GM12872 (cell line): ENCODE data around the gene EVA1C.

ENCODE experiments used
- CTCF ChIP-seq: IDR thresholded peaks from 3 replicates; pipeline ENCODE4 v1.5.1; 2011; ENCODE audit warnings: low read depth, mild to moderate bottlenecking, low read length, moderate library complexity; ENCODE audit not compliant: insufficient read depth

EVA1C gene

DNA sequence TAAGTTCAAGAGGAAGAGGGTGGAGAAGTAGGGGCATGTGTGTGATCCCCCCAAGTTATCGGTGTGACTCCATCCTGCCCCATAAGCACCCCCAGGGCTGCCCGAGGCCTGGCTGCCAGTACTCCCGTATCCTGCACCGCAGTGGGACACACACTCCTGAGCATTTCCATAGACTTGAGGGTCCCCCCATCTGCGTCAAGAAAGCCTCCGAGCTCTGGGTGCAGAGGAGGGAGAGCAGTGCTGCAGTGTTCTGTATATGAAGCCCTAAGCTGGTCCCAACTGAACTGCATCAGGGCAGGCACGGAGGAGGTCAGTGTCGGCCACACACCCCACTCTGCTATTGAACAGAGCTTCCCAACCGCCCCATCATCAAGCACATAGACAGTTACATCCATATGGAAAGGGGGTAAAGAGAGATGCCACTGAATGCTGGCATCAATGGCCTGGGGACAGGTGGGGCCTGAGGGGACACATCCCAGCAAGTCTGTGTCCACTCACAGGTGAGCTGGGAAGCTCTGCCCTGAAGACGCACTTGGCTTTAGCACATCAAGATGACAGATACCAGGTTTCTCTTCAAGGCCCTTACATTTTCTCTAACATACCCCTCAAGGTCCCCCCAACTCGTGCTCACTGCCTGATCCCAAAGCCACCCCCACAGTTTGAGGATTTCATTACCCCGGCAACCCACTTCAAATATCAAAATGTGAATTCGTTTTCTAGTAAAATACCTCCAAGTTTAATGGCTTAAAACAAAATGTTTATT is 64.3 kb downstream of the EVA1C start:
- TF ChIP-seq CTCF, result no peak

DNA sequence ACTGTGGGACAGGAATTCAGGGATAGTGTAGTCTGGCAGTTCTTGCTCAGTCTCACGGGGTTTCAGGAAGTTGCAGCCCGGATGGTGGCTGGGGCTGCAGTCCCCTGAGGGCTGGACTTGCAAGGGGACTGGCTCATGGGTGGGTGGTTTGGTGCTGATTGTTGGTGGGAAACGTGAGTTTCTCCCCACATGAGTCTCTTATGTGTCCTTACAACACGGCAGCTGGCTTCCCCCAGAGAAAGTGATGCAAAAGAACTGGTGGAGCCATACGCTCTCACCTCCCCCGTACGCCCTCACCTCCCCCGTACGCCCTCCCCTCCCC is 64.9 kb downstream of the EVA1C start:
- TF ChIP-seq CTCF, result no peak

DNA sequence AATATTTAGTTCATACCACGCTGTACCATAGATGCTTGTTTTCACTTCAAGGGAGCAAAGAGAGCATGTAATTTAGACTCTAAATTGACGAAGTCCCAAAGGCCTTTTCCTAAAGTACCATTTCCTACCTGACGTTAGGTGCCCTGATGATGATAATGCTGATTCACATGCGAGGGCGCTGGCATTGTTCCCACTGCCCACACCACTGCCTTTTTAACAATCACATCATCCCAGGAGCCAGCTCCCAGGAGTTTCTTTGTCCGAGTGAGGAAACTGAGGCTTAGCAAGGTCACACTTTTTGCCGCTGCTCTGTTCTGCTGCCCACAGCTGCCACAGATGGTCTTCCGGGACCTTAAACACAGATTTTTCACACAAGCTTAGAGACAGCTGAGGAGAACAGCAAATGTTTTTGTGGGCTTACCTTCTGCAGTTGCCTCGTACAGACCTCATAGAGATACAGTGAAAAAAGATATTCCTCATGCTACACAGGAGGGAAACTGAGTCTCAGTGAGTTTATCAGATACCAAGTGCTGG is 69.4 kb downstream of the EVA1C start:
- no peak for TF ChIP-seq CTCF

DNA sequence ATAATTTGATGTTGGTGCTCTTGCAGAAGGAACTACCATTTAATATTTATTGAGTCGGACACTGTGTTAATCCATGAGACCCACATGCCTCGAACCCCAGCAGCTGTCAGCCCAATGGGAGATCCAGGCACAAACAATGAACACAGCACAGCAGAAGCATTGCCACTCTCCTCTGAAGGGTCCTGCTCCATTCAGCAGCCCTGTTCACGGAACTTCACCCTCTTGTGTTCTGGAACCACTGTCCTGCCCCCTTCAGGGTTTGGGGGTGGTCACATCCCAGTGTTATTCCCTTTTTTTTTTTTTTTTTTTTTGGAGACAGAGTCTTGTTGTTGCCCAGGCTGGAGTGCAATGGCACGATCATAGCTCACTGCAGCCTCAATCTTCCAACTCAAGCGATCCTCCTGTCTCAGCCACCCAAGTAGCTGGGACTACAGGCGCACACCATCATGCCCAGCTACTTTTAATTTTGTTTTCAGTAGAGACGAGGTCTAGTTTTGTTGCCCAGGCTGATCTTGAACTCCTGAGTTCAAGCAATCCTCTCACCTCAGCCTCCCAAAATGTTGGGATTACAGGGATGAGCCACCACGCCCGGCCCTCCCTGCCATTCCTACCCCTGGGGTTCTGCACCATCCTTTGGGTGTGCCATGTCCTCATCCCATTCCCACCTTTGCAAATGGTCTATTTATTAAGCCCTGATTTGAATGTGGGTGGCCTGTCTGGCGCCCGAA is 70.2 kb downstream of the EVA1C start:
- TF ChIP-seq CTCF, result no peak

DNA sequence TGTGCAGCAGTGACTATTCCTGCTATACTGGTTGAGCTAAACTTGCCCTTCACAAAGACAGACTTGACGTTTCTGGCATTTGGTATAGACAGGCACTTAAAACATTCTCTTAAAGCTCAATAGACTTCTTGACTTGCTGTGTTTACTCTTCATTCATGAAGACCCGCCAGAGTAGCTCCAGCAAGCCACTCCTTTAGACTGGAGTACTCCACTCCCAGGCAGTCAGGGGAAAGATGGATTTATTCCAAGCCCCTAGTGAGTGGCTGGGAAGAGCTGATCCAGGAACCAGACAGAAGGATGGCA is 70.7 kb downstream of the EVA1C start:
- TF ChIP-seq CTCF, result no peak

DNA sequence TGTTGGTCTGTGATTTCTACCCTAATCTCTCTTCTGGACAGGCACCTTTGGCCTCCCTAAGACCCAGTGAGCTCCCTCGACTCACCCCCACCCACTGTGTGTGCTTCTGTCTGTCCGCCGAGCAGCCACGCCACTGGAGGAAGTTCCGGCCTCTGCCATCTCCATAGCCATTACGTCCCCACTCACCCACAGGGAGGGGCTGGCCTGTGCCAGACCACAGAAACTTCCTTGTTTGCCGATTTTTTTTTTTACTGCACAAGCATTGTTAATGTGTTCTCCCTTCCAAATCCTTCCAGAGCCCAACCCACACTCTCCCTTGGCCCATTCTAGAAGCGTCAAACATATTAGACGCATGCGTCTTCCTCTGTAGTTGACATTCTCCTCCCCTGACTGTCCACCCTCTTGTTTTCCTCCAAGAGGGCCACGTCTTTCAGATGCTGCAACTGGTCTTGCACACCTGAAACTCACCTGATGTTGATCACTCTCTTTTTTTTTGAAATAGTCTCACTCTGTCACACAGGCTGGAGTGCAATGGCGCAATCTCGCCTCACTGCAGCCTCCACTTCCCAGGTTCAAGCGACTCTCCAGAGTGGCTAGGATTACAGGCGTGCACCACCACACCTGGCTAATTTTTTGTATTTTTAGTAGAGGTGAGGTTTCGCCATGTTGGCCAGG is 72.3 kb downstream of the EVA1C start:
- no peak for TF ChIP-seq CTCF

DNA sequence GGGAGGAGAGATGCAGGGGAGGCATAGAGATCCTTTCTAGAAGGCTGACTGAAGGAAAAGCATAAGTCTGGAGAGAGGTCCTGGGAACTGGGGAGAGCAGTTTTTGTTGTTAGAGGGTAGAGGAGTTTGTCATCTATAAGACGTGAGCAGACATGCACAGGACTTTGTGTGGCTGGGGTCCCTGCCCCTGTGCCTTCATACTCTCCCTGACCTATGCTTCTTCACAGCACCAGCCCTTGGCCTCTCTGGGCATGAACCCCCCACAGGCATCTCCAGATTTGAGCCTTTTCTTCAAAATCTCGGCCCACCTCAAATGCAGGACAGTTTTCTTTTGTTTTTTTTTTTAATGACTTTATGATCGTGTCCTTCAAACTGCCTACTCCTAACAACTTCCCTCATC is 79.9 kb downstream of the EVA1C start:
- TF ChIP-seq CTCF, result no peak
